Tibial artery (tissue), 4 donors: ENCODE results near the gene ATP13A1.
A peak's percentile ranks its signal among the peaks of the same experiment; 100 is the strongest.
"Not testable (repeated sequence)": the region's sequence is repeated elsewhere in the genome, so short reads cannot be mapped to it uniquely, and the experiment has no call there.

Experiments
- DNase-seq, 2 donors: peaks; one replicate each; pipeline ENCODE4 v3.0.0-alpha.2; 2019
- H3K27ac ChIP-seq, 2 donors: fragments of 200-600 bp; sonication (generic) in 1 of 2; 1 replicate in 1 of 2; 2 replicates in 1 of 2; pipeline ENCODE4 v1.5.1; 2018 to 2019; ENCODE audit warnings: mild to moderate bottlenecking in 1 of 2
- H3K27me3 ChIP-seq, 2 donors: fragments of 200-600 bp; sonication (generic) in 1 of 2; one replicate each; pipeline versions ENCODE4 v1.5.1 to v1.6.0; 2016 to 2019
- H3K36me3 ChIP-seq, 3 donors: fragments of 200-600 bp; sonication (generic) in 2 of 3; one replicate each; pipeline ENCODE4 v1.5.1; 2016 to 2019; ENCODE audit warnings: mild to moderate bottlenecking in 2 of 3
- H3K4me1 ChIP-seq, 4 donors: fragments of 200-600 bp; sonication (generic) in 2 of 4; 1 replicate in 3 of 4; 2 replicates in 1 of 4; pipeline ENCODE4 v1.5.1; 2016 to 2019
- H3K4me3 ChIP-seq, 2 donors: fragments of 200-600 bp; sonication (generic) in 1 of 2; 1 replicate in 1 of 2; 2 replicates in 1 of 2; pipeline ENCODE4 v1.5.1; 2018 to 2019; ENCODE audit warnings: mild to moderate bottlenecking in 2 of 2
- H3K9me3 ChIP-seq, 3 donors: fragments of 200-600 bp; sonication (generic) in 1 of 3; one replicate each; pipeline ENCODE4 v1.5.1; 2016 to 2019
- intact Hi-C: fragments of 100-400 bp; cut with DNase I; formaldehyde crosslinking; loops from one replicate; pipeline ENCODE4 v1.15.0; 2023; ENCODE audit warnings: low total_unique reads
- TF ChIP-seq, protein P1 (sequence below), 2 experiments: fragments of 200-600 bp in 1 of 2; fragments of 450-650 bp in 1 of 2; IDR thresholded peaks; one replicate each; pipeline ENCODE4 v1.5.1; 2017 to 2019; ENCODE audit warnings: antibody characterized with exemption in 2 of 2, mild to moderate bottlenecking in 1 of 2, moderate library complexity in 1 of 2

ATP13A1 gene

DNA sequence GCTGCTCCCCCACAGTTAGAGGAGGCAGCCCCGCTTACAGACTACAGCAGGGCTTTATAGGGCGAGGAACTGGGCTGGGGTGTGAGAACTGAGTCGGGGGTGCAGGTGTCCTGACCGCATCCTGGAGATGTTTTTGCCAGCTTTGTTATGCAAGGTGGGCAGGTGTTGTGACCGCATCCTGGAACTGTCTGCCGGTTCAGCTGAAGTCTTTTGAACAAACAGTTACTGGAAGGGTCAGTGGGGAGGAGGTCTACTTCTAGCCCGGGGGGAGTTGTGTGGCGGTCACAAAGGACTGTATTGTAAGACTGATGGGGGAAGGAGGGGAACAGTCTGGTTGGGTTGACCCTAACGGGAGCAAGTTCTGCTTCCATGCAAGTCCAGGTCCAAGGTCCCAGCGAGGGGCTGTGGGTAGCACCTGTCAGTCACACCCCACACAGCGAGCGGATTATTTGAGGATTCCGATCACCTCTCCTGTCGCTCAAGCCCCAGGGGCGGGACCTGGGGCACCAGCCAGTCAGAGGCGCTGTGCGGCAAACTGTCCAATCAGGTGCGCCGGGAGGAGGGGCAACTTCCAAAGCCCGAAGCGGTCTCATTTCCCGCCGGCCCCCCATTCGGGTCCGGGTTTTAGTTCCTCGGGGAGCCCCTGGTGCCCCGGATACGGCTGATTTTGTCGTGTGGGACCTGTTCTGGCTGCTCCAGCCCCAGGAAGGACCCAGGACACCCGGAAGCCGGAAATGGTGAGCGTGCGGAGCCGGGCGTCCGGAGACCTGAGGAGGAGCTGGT lies 4.9 kb upstream of the ATP13A1 start, which contains the start of gene ZNF101:
Gene ZNF101 (plus strand): TSS at position 610 of the 783 bp plus-strand sequence. CDS start 125 bp downstream, at position 735.
- TF ChIP-seq, protein P1, sequence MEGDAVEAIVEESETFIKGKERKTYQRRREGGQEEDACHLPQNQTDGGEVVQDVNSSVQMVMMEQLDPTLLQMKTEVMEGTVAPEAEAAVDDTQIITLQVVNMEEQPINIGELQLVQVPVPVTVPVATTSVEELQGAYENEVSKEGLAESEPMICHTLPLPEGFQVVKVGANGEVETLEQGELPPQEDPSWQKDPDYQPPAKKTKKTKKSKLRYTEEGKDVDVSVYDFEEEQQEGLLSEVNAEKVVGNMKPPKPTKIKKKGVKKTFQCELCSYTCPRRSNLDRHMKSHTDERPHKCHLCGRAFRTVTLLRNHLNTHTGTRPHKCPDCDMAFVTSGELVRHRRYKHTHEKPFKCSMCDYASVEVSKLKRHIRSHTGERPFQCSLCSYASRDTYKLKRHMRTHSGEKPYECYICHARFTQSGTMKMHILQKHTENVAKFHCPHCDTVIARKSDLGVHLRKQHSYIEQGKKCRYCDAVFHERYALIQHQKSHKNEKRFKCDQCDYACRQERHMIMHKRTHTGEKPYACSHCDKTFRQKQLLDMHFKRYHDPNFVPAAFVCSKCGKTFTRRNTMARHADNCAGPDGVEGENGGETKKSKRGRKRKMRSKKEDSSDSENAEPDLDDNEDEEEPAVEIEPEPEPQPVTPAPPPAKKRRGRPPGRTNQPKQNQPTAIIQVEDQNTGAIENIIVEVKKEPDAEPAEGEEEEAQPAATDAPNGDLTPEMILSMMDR (IDR thresholded peaks at IDR 0.05): no peak
- peak; percentile 91 to 96 for DNase-seq

DNA sequence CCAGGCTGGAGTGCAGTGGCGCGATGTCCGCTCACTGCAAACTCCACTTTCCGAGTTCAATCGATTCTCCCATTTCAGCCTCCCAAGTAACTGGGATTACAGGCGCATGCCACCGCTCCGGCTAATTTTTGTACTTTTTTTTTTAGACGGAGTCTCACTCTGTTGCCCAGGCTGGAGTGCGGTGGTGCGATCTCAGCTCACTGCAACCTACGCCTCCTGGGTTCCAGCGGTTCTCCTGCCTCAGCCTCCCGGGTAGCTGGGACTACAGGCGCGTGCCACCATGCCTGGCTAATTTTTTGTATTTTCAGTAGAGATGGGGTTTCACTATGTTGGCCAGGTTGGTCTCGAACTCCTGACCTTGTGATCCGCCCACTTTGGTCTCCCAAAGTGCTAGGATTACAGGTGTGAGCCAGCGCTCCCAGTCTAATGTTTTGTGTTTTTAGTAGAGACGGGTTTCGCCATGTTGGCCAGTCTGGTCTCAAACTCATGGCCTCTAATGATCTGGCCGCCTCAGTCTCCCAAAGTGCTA lies 2.0 kb upstream of the ATP13A1 start:
- H3K27ac ChIP-seq, DNase-seq, H3K36me3 ChIP-seq, H3K27me3 ChIP-seq, H3K4me3 ChIP-seq, H3K9me3 ChIP-seq: not testable (repeated sequence)
- peaks cover 0 to 36% (median 27%) of the 10 kb centered on the region in 4 donors for H3K4me1 ChIP-seq
- intact Hi-C loops: loop anchor here (5.0 kb wide), 1 partner anchor 67 kb away; the partner anchor contains the start of gene ZNF14

More for the DNA sequence above, 4.9 kb upstream of the ATP13A1 start, which contains the start of gene ZNF101:
- peaks cover 4 to 13% (median 5%) of the 10 kb centered on the region in 3 donors for H3K36me3 ChIP-seq
- H3K4me3 ChIP-seq: peak within 1 kb of the TSS; percentile 82 to 83
- peaks cover 0 to 18% (median 10%) of the 10 kb centered on the region in 4 donors for H3K4me1 ChIP-seq
- H3K27me3 ChIP-seq: no peaks in the 10 kb centered on the region
- H3K9me3 ChIP-seq: no peaks in the 10 kb centered on the region
- H3K27ac ChIP-seq: peak within 1 kb of the TSS; percentile 64 to 83
- intact Hi-C loops: loop anchor here (5.0 kb wide), 1 partner anchor 64 kb away; the partner anchor contains the start of gene ZNF14

DNA sequence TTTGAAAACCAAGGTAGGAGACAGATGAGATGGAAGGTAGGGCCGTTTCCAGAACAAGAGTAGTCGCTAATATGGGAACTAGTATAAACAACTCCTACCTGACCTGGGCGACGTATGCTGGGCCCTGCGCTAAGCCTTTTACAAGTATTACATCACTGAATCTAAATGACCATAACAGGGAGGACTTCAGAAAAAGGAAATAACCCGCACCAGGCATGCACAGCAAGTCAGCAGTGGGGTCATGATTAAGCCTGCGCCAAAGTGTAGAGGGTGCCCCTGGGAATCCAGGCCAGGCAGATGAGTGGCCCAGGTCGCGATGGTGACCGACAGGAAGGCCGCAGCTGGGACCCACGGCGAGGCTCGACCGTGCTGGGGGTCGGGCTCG lies 613 bp downstream of the ATP13A1 start:
- peaks cover 20 to 27% (median 21%) of the 10 kb centered on the region in 3 donors for H3K36me3 ChIP-seq
- H3K27ac ChIP-seq: peak overlapping the region; percentile 83 to 88
- DNase-seq: no peak
- TF ChIP-seq, protein P1 (IDR thresholded peaks at IDR 0.05): no peak
- peaks cover 0 to 19% (median 16%) of the 10 kb centered on the region in 4 donors for H3K4me1 ChIP-seq
- intact Hi-C loops: no loop called here
- H3K27me3 ChIP-seq: no peaks in the 10 kb centered on the region
- peak overlapping the region; percentile 88 to 89 for H3K4me3 ChIP-seq
- no peaks in the 10 kb centered on the region for H3K9me3 ChIP-seq

DNA sequence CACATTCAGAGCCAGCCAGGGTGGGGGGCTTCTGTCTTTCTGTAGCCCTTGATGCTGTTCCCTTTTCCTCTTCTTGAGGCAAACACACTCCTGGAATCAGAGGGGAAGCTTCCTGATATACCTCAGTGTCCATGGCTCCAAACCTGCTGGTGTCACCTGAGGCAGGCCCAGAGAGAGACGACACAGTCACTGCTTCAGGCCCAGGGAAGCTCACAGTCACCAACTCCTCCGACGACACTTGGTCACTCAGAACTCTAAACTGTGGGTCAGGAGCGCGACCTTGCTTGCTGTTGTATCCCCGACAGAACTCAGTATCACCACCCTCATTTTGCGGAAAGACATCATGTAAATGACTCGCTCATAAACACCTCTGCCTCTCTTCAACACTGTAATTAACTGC lies 1.1 kb downstream of the ATP13A1 start:
- H3K36me3 ChIP-seq: peaks cover 25 to 32% (median 26%) of the 10 kb centered on the region in 3 donors
- H3K27me3 ChIP-seq: no peaks in the 10 kb centered on the region
- H3K9me3 ChIP-seq: no peaks in the 10 kb centered on the region
- H3K4me1 ChIP-seq: peaks cover 0 to 19% (median 16%) of the 10 kb centered on the region in 4 donors
- no peak overlapping the region for H3K27ac ChIP-seq
- intact Hi-C loops: no loop called here
- TF ChIP-seq, protein P1 (IDR thresholded peaks at IDR 0.05): no peak
- no peak for DNase-seq
- peak overlapping the region; percentile 88 to 89 for H3K4me3 ChIP-seq

DNA sequence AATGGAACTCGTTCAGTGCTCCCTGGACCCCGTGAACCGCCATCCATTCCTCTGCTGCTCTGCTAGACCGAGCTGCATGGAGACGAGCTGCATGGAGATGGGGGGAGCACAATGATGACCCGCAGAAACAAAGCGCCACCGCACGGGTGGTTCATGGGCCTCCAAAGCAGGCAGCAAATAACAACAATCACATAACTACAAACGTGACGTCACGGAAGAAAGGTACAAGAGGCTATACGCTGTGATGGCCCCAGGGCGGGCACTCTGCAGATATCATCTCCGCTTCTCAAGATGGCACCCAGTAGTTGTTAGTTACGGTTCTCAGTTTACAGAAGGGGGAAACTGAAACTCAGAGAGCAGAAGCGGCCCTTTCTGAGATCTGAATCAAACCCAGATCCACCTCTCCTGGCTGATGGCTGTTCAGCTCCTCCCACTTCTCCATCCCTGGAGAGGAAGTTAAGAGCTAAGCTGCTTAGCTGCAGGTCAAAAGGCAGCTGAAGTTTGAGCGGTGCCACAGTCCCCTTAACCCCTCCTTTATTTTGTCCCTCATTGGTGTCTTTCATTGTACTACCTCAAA lies 1.7 kb downstream of the ATP13A1 start:
- TF ChIP-seq, protein P1 (IDR thresholded peaks at IDR 0.05): no peak
- H3K4me1 ChIP-seq: peaks cover 0 to 19% (median 16%) of the 10 kb centered on the region in 4 donors
- peaks cover 30 to 38% (median 32%) of the 10 kb centered on the region in 3 donors for H3K36me3 ChIP-seq
- H3K27ac ChIP-seq: no peak overlapping the region
- intact Hi-C loops: no loop called here
- DNase-seq: no peak
- no peak overlapping the region for H3K4me3 ChIP-seq
- no peaks in the 10 kb centered on the region for H3K9me3 ChIP-seq
- no peaks in the 10 kb centered on the region for H3K27me3 ChIP-seq
